ENCODE results near the gene RDH12. TPM values are rescaled to one million over a fixed set of nuclear protein-coding genes. Genes with fewer than 3 reads are reported as not detected.

Gene RDH12
- total and polyA plus RNA-seq, 2 donors (not counting 3 experiments of a cell fraction or from before 2014, with no cell fraction given) = not detected

GRCh38 chr14:67766035-67766680 is 64.5 kb downstream of the RDH12 start:
- no peak overlapping the region for H2AFZ ChIP-seq (ENCODE audit: low read depth, low read length)
- no peaks in the 10 kb centered on the region for H4K20me1 ChIP-seq (replicated peaks; ENCODE audit: control insufficient read depth, extremely low read depth, insufficient read depth, low read length)
- DNase-seq (ENCODE audit: low read depth, low spot score) (no peak), FAIRE-seq (no peak)
- no peaks in the 10 kb centered on the region for H3K79me2 ChIP-seq (ENCODE audit: control insufficient read depth, insufficient read depth, low read length)
- no peaks in the 10 kb centered on the region for H3K9me3 ChIP-seq (replicated peaks; ENCODE audit: control insufficient read depth, insufficient read depth, low read length)
- no peaks in the 10 kb centered on the region for H3K9me1 ChIP-seq (replicated peaks; ENCODE audit: control insufficient read depth, extremely low read depth, insufficient read depth, low read length)
- no peak overlapping the region for H3K4me3 ChIP-seq (replicated peaks in 1 of 3; ENCODE audit: insufficient read depth in 1 of 3, low read depth in 1 of 3, low read length in 3 of 3)
- TF ChIP-seq FOS (IDR thresholded peaks at IDR 0.05; ENCODE audit: borderline replicate concordance, insufficient read depth, low read length) (no peak), GATA2 (IDR thresholded peaks at IDR 0.05; ENCODE audit: insufficient read depth, insufficient read length, low read depth, low read length) (no peak), POLR2AphosphoS5 (IDR thresholded peaks at IDR 0.05; ENCODE audit: insufficient read depth, low read depth, low read length) (no peak), POLR2A (IDR thresholded peaks at IDR 0.05; ENCODE audit: low read depth, low read length) (no peak)
- TF ChIP-seq, protein P1, sequence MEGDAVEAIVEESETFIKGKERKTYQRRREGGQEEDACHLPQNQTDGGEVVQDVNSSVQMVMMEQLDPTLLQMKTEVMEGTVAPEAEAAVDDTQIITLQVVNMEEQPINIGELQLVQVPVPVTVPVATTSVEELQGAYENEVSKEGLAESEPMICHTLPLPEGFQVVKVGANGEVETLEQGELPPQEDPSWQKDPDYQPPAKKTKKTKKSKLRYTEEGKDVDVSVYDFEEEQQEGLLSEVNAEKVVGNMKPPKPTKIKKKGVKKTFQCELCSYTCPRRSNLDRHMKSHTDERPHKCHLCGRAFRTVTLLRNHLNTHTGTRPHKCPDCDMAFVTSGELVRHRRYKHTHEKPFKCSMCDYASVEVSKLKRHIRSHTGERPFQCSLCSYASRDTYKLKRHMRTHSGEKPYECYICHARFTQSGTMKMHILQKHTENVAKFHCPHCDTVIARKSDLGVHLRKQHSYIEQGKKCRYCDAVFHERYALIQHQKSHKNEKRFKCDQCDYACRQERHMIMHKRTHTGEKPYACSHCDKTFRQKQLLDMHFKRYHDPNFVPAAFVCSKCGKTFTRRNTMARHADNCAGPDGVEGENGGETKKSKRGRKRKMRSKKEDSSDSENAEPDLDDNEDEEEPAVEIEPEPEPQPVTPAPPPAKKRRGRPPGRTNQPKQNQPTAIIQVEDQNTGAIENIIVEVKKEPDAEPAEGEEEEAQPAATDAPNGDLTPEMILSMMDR (IDR thresholded peaks at IDR 0.05; ENCODE audit: extremely low read depth in 1 of 2, insufficient read depth in 1 of 2, low read depth in 1 of 2, low read length in 2 of 2) = no peak
- no peak overlapping the region for H3K9ac ChIP-seq (replicated peaks; ENCODE audit: extremely low read depth, insufficient read depth, low read length)
- intact Hi-C loops (cut with micrococcal nuclease) = no loop called here
- BruUV-seq (replicated peaks) = no TSS peak
- dilution Hi-C loops (cut with MboI; ENCODE audit: extremely low pct_ligation_motif_present, low sequenced_read_pairs) = no loop called here
- no peak overlapping the region for H3K27ac ChIP-seq (ENCODE audit: insufficient read depth, low read depth, low read length)
- H3K4me1 ChIP-seq (ENCODE audit: control insufficient read depth, extremely low read depth, insufficient read depth, low read length) = no peaks in the 10 kb centered on the region
- no peak overlapping the region for H3K4me2 ChIP-seq (ENCODE audit: insufficient read depth, low read length)
- CTCF ChIA-PET = interaction anchor here (1.0 to 1.4 kb wide), 3 partner anchors 9 to 100 kb away, joined by 3 read pairs; no protein-coding TSS in a partner anchor
- no peaks in the 10 kb centered on the region for H3K27me3 ChIP-seq (ENCODE audit: control insufficient read depth in 2 of 2, insufficient read depth in 2 of 2, low read length in 2 of 2)
- H3K36me3 ChIP-seq (ENCODE audit: control insufficient read depth in 2 of 2, extremely low read depth in 1 of 2, insufficient read depth in 2 of 2, low read length in 2 of 2) = peaks cover 22 to 47% of the 10 kb centered on the region in 2 experiments
- POLR2A ChIA-PET = no interaction called here

GRCh38 chr14:67768219-67768618 is 66.5 kb downstream of the RDH12 start:
- peaks cover 26 to 48% of the 10 kb centered on the region in 2 experiments for H3K36me3 ChIP-seq (ENCODE audit: control insufficient read depth in 2 of 2, extremely low read depth in 1 of 2, insufficient read depth in 2 of 2, low read length in 2 of 2)
- CTCF ChIA-PET = no interaction called here
- POLR2A ChIA-PET = no interaction called here
- no peaks in the 10 kb centered on the region for H4K20me1 ChIP-seq (replicated peaks; ENCODE audit: control insufficient read depth, extremely low read depth, insufficient read depth, low read length)
- dilution Hi-C loops (cut with MboI; ENCODE audit: extremely low pct_ligation_motif_present, low sequenced_read_pairs) (no loop called here), intact Hi-C loops (cut with micrococcal nuclease) (no loop called here)
- H3K27ac ChIP-seq (ENCODE audit: insufficient read depth, low read depth, low read length) = no peak overlapping the region
- no peaks in the 10 kb centered on the region for H3K9me3 ChIP-seq (replicated peaks; ENCODE audit: control insufficient read depth, insufficient read depth, low read length)
- H3K4me1 ChIP-seq (ENCODE audit: control insufficient read depth, extremely low read depth, insufficient read depth, low read length) = no peaks in the 10 kb centered on the region
- no peak overlapping the region for H3K4me2 ChIP-seq (ENCODE audit: insufficient read depth, low read length)
- H3K79me2 ChIP-seq (ENCODE audit: control insufficient read depth, insufficient read depth, low read length) = no peaks in the 10 kb centered on the region
- H3K9me1 ChIP-seq (replicated peaks; ENCODE audit: control insufficient read depth, extremely low read depth, insufficient read depth, low read length) = no peaks in the 10 kb centered on the region
- DNase-seq (ENCODE audit: low read depth, low spot score) = no peak
- H3K27me3 ChIP-seq (ENCODE audit: control insufficient read depth in 2 of 2, insufficient read depth in 2 of 2, low read length in 2 of 2) = no peaks in the 10 kb centered on the region
- no peak for FAIRE-seq
- no peak overlapping the region for H3K4me3 ChIP-seq (replicated peaks in 1 of 3; ENCODE audit: insufficient read depth in 1 of 3, low read depth in 1 of 3, low read length in 3 of 3)
- no peak for TF ChIP-seq FOS (IDR thresholded peaks at IDR 0.05; ENCODE audit: borderline replicate concordance, insufficient read depth, low read length)
- TF ChIP-seq POLR2AphosphoS5 (IDR thresholded peaks at IDR 0.05; ENCODE audit: insufficient read depth, low read depth, low read length) = no peak
- no peak for TF ChIP-seq EZH2 (IDR thresholded peaks at IDR 0.05; ENCODE audit: borderline replicate concordance, low read depth, low read length, severe bottlenecking)
- no peak for TF ChIP-seq POLR2A (IDR thresholded peaks at IDR 0.05; ENCODE audit: low read depth, low read length)
- TF ChIP-seq, protein P2, sequence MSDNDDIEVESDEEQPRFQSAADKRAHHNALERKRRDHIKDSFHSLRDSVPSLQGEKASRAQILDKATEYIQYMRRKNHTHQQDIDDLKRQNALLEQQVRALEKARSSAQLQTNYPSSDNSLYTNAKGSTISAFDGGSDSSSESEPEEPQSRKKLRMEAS (IDR thresholded peaks at IDR 0.05; ENCODE audit: insufficient read depth, insufficient read length) = no peak
- TF ChIP-seq, protein P1 (IDR thresholded peaks at IDR 0.05; ENCODE audit: extremely low read depth in 1 of 2, insufficient read depth in 1 of 2, low read depth in 1 of 2, low read length in 2 of 2) = no peak
- no peak for TF ChIP-seq JUN (IDR thresholded peaks at IDR 0.05; ENCODE audit: borderline replicate concordance, insufficient read depth, insufficient read length, low read depth)
- TF ChIP-seq MYC (IDR thresholded peaks at IDR 0.05; ENCODE audit: low read depth, low read length) = no peak
- no peak for TF ChIP-seq GATA2 (IDR thresholded peaks at IDR 0.05; ENCODE audit: insufficient read depth, insufficient read length, low read depth, low read length)
- no peak overlapping the region for H2AFZ ChIP-seq (ENCODE audit: low read depth, low read length)
- no peak overlapping the region for H3K9ac ChIP-seq (replicated peaks; ENCODE audit: extremely low read depth, insufficient read depth, low read length)
- BruUV-seq (replicated peaks) = no TSS peak
